PFSK-1 (cell line): Measurements from ENCODE around the gene ZNF135.

Experiments used
- POLR2AphosphoS5 ChIP-seq: IDR thresholded peaks from 2 replicates; pipeline ENCODE4 v1.6.1; 2012; ENCODE audit warnings: low read depth, mild to moderate bottlenecking, control low read depth, low read length, moderate library complexity
- REST ChIP-seq, 2 experiments: IDR thresholded peaks; 2 replicates each; pipeline versions ENCODE4 v1.6.1 to v1.8.0; 2011 to 2012; ENCODE audit warnings: low read depth in 2 of 2, low read length in 2 of 2, control low read depth in 1 of 2, inconsistent platforms in 1 of 2, mild to moderate bottlenecking in 1 of 2, moderate library complexity in 1 of 2; ENCODE audit not compliant: insufficient read depth in 1 of 2
- SIN3A ChIP-seq: IDR thresholded peaks from 2 replicates; pipeline ENCODE4 v1.6.1; 2012; ENCODE audit warnings: mild to moderate bottlenecking, low read length, moderate library complexity, borderline replicate concordance; ENCODE audit not compliant: insufficient read depth
- TAF1 ChIP-seq: IDR thresholded peaks from 2 replicates; pipeline ENCODE4 v1.6.1; 2012; ENCODE audit warnings: low read length, control low read depth, borderline replicate concordance; ENCODE audit not compliant: insufficient read depth

- TF ChIP-seq TAF1 (no peak), POLR2AphosphoS5 (peak; percentile 23; the same call in 1 of the 2 replicates), SIN3A (no peak), REST (IDR thresholded peaks at IDR 0.05; ENCODE audit: insufficient read depth in 1 of 2, low read depth in 2 of 2, low read length in 2 of 2) (no peak)
Measured at GRCh38 chr19:58009666-58010301, 49.3 kb upstream of the ZNF135 start.
